Jurkat, Clone E6-1 (cell line): ENCODE results near the gene MIB2.
A peak's percentile ranks its signal among the peaks of the same experiment; 100 is the strongest.
"Not testable (repeated sequence)": the region's sequence is repeated elsewhere in the genome, so short reads cannot be mapped to it uniquely, and the experiment has no call there.

Source experiments
- DNase-seq: peaks from one replicate; pipeline ENCODE4 v3.0.0-alpha.2; 2011; ENCODE audit warnings: low read depth, low spot score
- H3K4me3 ChIP-seq: 2 replicates; pipeline ENCODE4 v1.5.1; 2011; ENCODE audit warnings: mild to moderate bottlenecking, low read length, control low read depth, moderate library complexity

The MIB2 gene

GRCh38 chr1:1671365-1672119 lies 56.2 kb downstream of the MIB2 start:
- DNase-seq: no peak

GRCh38 chr1:1672181-1672965 lies 57.1 kb downstream of the MIB2 start:
- no peak for DNase-seq
- H3K4me3 ChIP-seq: no peak overlapping the region

More at GRCh38 chr1:1671365-1672119, 56.2 kb downstream of the MIB2 start:
- no peak overlapping the region for H3K4me3 ChIP-seq

- DNase-seq: not testable (repeated sequence)
Measured at GRCh38 chr1:1674806-1675205, 59.5 kb downstream of the MIB2 start.

GRCh38 chr1:1675218-1675617 lies 59.9 kb downstream of the MIB2 start:
- DNase-seq: not testable (repeated sequence)

More at GRCh38 chr1:1674806-1675205, 59.5 kb downstream of the MIB2 start:
- H3K4me3 ChIP-seq: not testable (repeated sequence)

GRCh38 chr1:1676087-1676486 lies 60.8 kb downstream of the MIB2 start:
- not testable (repeated sequence) for DNase-seq, H3K4me3 ChIP-seq

More at GRCh38 chr1:1675218-1675617, 59.9 kb downstream of the MIB2 start:
- not testable (repeated sequence) for H3K4me3 ChIP-seq

- H3K4me3 ChIP-seq: peak overlapping the region; percentile 58
- DNase-seq: peak; percentile 76
Measured at GRCh38 chr1:1677718-1678580, 62.6 kb downstream of the MIB2 start.

GRCh38 chr1:1678581-1679380 lies 63.5 kb downstream of the MIB2 start:
- peak; percentile 50 for DNase-seq
- H3K4me3 ChIP-seq: peak overlapping the region; percentile 58
